GM19351 (cell line): ENCODE data around the gene PHACTR2.
"Not testable (repeated sequence)": the region's sequence is repeated elsewhere in the genome, so short reads cannot be mapped to it uniquely, and the experiment has no call there.

Experiments
- ATAC-seq: cut with Tn5 transposase; IDR thresholded peaks from one replicate; pipeline ENCODE4 v1.9.1; 2021; ENCODE audit warnings: mild to moderate bottlenecking, moderate library complexity; ENCODE audit not compliant: unreplicated experiment

PHACTR2 gene

GRCh38 chr6:143738072-143738690 lies 60.4 kb downstream of the PHACTR2 start:
- ATAC-seq: not testable (repeated sequence)

GRCh38 chr6:143739341-143739851 lies 61.6 kb downstream of the PHACTR2 start:
- ATAC-seq: no peak

- ATAC-seq: no peak
Measured at GRCh38 chr6:143740213-143740612, 62.4 kb downstream of the PHACTR2 start.

- no peak for ATAC-seq
Measured at GRCh38 chr6:143741480-143741879, 63.7 kb downstream of the PHACTR2 start.

GRCh38 chr6:143742070-143742954 lies 64.5 kb downstream of the PHACTR2 start:
- ATAC-seq: no peak

GRCh38 chr6:143742955-143743255 lies 65.1 kb downstream of the PHACTR2 start:
- ATAC-seq: no peak

GRCh38 chr6:143743301-143744166 lies 65.8 kb downstream of the PHACTR2 start:
- ATAC-seq: no peak

- ATAC-seq: no peak
Measured at GRCh38 chr6:143744551-143745165, 66.9 kb downstream of the PHACTR2 start.

- no peak for ATAC-seq
Measured at GRCh38 chr6:143745166-143746133, 67.7 kb downstream of the PHACTR2 start.

GRCh38 chr6:143746202-143747119 lies 68.7 kb downstream of the PHACTR2 start:
- no peak for ATAC-seq

GRCh38 chr6:143747347-143747842 lies 69.6 kb downstream of the PHACTR2 start:
- ATAC-seq: no peak

GRCh38 chr6:143749891-143750290 lies 72.1 kb downstream of the PHACTR2 start:
- ATAC-seq: no peak

- no peak for ATAC-seq
Measured at GRCh38 chr6:143750877-143751276, 73.1 kb downstream of the PHACTR2 start.

- no peak for ATAC-seq
Measured at GRCh38 chr6:143752459-143752858, 74.7 kb downstream of the PHACTR2 start.

GRCh38 chr6:143753678-143754077 lies 75.9 kb downstream of the PHACTR2 start:
- no peak for ATAC-seq

GRCh38 chr6:143754204-143754603 lies 76.4 kb downstream of the PHACTR2 start:
- no peak for ATAC-seq

- ATAC-seq: no peak
Measured at GRCh38 chr6:143755301-143755744, 77.6 kb downstream of the PHACTR2 start.

- ATAC-seq: no peak
Measured at GRCh38 chr6:143757346-143757832, 79.6 kb downstream of the PHACTR2 start.
